OCI-LY7 (cell line): Measurements from ENCODE around the gene PRKG1. TPM values are rescaled to one million over a fixed set of nuclear protein-coding genes. Genes with fewer than 3 reads are reported as not detected.

Experiments
- BruUV-seq: library from RNA; stranded (reverse); fragments of 400-500 nt; replicated peaks from 2 replicates; lab custom pipeline; 2021; lab: Mats Ljungman, UMichigan
- CTCF ChIA-PET: fragments of 300-600 bp; sonication (Branson Sonifier 250); formaldehyde crosslinking; loops from one replicate; lab custom pipeline; 2022; ENCODE audit warnings: antibody characterized with exemption; ENCODE audit not compliant: unreplicated experiment; lab: Charles Lee
- POLR2A ChIA-PET: fragments of 300-600 bp; sonication (Branson Sonifier 250); formaldehyde crosslinking; loops from one replicate; lab custom pipeline; 2022; ENCODE audit warnings: antibody characterized with exemption; lab: Charles Lee
- DNase-seq: peaks from one replicate; pipeline ENCODE4 v3.0.0-alpha.2; 2015; ENCODE audit warnings: low spot score
- H2AFZ ChIP-seq: fragments of 200-600 bp; sonication (generic), shearing (Covaris generic); 2 replicates; pipeline ENCODE4 v1.6.1; 2014; ENCODE audit warnings: mild to moderate bottlenecking, antibody characterized with exemption, low read length, moderate library complexity
- H3K27ac ChIP-seq: fragments of 200-600 bp; sonication (generic); 2 replicates; pipeline ENCODE4 v1.5.1; 2014; ENCODE audit warnings: mixed run types, low read depth, mild to moderate bottlenecking, moderate library complexity, low read length, inconsistent platforms; ENCODE audit not compliant: poor library complexity, severe bottlenecking
- H3K36me3 ChIP-seq: fragments of 200-600 bp; sonication (generic); 2 replicates; pipeline ENCODE4 v1.6.1; 2014; ENCODE audit warnings: mild to moderate bottlenecking, antibody characterized with exemption, low read length, moderate library complexity, mixed read lengths; ENCODE audit not compliant: insufficient read depth
- H3K4me1 ChIP-seq: fragments of 200-600 bp; sonication (generic); 2 replicates; pipeline ENCODE4 v1.5.1; 2014; ENCODE audit warnings: mild to moderate bottlenecking, low read length; ENCODE audit not compliant: insufficient read depth, poor library complexity, severe bottlenecking
- H3K4me2 ChIP-seq: fragments of 200-600 bp; sonication (generic); 2 replicates; pipeline ENCODE4 v1.6.1; 2014; ENCODE audit warnings: mild to moderate bottlenecking, low read length
- H3K4me3 ChIP-seq: fragments of 200-600 bp; sonication (generic); 2 replicates; pipeline ENCODE4 v1.5.1; 2014; ENCODE audit warnings: mild to moderate bottlenecking, low read depth, low read length; ENCODE audit not compliant: poor library complexity, severe bottlenecking
- H3K79me2 ChIP-seq: fragments of 200-600 bp; sonication (generic); 2 replicates; pipeline ENCODE4 v1.6.1; 2016; ENCODE audit warnings: low read depth, mild to moderate bottlenecking, low read length, moderate library complexity, mixed read lengths; ENCODE audit not compliant: insufficient read depth
- H3K9me2 ChIP-seq: fragments of 200-600 bp; sonication (generic); 2 replicates; pipeline ENCODE4 v1.6.1; 2016; ENCODE audit warnings: mild to moderate bottlenecking, low read length, mixed read lengths; ENCODE audit not compliant: insufficient read depth
- H3K9me3 ChIP-seq: fragments of 200-600 bp; sonication (generic); 2 replicates; pipeline ENCODE4 v1.6.1; 2014; ENCODE audit warnings: mild to moderate bottlenecking, mixed run types, low read length, mixed read lengths
- H4K20me1 ChIP-seq: fragments of 200-600 bp; sonication (generic); 2 replicates; pipeline ENCODE4 v1.6.1; 2014; ENCODE audit warnings: mild to moderate bottlenecking, antibody characterized with exemption, low read length, moderate library complexity, mixed read lengths; ENCODE audit not compliant: insufficient read depth
- CTCF ChIP-seq: fragments of 200-600 bp; sonication (generic); conservative IDR thresholded peaks from 2 replicates; pipeline ENCODE4 v1.5.1; 2014; ENCODE audit warnings: mild to moderate bottlenecking, antibody characterized with exemption, low read length, moderate library complexity, mixed read lengths
- EZH2phosphoT487 ChIP-seq: fragments of 200-600 bp; sonication (generic); IDR thresholded peaks from 2 replicates; pipeline ENCODE4 v1.6.1; 2018; ENCODE audit warnings: low read depth, borderline replicate concordance, mild to moderate bottlenecking, mixed run types, antibody characterized with exemption, low read length, moderate library complexity, mixed read lengths
- intact Hi-C: fragments of 100-400 bp; cut with micrococcal nuclease; formaldehyde crosslinking; loops from one replicate; pipeline ENCODE4 v1.10.0; 2022; ENCODE audit not compliant: unreplicated experiment
- total RNA-seq, 2 experiments: library from RNA; depleted of rRNA in 1 of 2; stranded (reverse); fragments of >200 nt in 1 of 2; shearing (Covaris generic) in 1 of 2; gene quantifications; 2 replicates each; pipeline ENCODE4 v1.2.3, GENCODE V29; 2014 to 2022

PRKG1 gene
- total RNA-seq, 2 experiments from 2014 or later = not detected

GRCh38 chr10:51928162-51928561 is 853.9 kb downstream of the PRKG1 start:
- Histone ChIP-seq H3K36me3 (no peaks in the 10 kb centered on the region), H3K9me2 (no peaks in the 10 kb centered on the region), H3K27ac (no peak overlapping the region), H3K4me3 (no peak overlapping the region), H3K9me3 (no peaks in the 10 kb centered on the region), H4K20me1 (no peaks in the 10 kb centered on the region), H3K4me1 (no peaks in the 10 kb centered on the region), H3K79me2 (no peaks in the 10 kb centered on the region), H3K4me2 (no peak overlapping the region), H2AFZ (no peak overlapping the region)
- intact Hi-C loops = no loop called here
- CTCF ChIA-PET = no interaction called here
- no peak for DNase-seq
- BruUV-seq = no TSS peak
- POLR2A ChIA-PET = interaction anchor here (0.7 to 1.0 kb wide), 3 partner anchors 33 to 290 kb away, joined by 3 read pairs; no protein-coding TSS in a partner anchor
- TF ChIP-seq EZH2phosphoT487 (no peak), CTCF (no peak)

GRCh38 chr10:51932530-51932929 is 858.2 kb downstream of the PRKG1 start:
- intact Hi-C loops = no loop called here
- H3K36me3 ChIP-seq = no peaks in the 10 kb centered on the region

More at GRCh38 chr10:51932530-51932929, 858.2 kb downstream of the PRKG1 start:
- ChIA-PET CTCF (no interaction called here), POLR2A (no interaction called here)
- no peak overlapping the region for H3K4me3 ChIP-seq
- BruUV-seq = no TSS peak
- no peaks in the 10 kb centered on the region for H4K20me1 ChIP-seq
- no peak overlapping the region for H2AFZ ChIP-seq
- TF ChIP-seq EZH2phosphoT487 = no peak
- TF ChIP-seq CTCF = no peak
- no peaks in the 10 kb centered on the region for H3K9me2 ChIP-seq
- H3K4me1 ChIP-seq = no peaks in the 10 kb centered on the region
- DNase-seq = no peak
- no peaks in the 10 kb centered on the region for H3K79me2 ChIP-seq
- no peak overlapping the region for H3K4me2 ChIP-seq
- no peaks in the 10 kb centered on the region for H3K9me3 ChIP-seq
- no peak overlapping the region for H3K27ac ChIP-seq
